Measurements from ENCODE around the gene HECTD1.
"Not testable (repeated sequence)": the region's sequence is repeated elsewhere in the genome, so short reads cannot be mapped to it uniquely, and the experiment has no call there.

The HECTD1 gene

DNA sequence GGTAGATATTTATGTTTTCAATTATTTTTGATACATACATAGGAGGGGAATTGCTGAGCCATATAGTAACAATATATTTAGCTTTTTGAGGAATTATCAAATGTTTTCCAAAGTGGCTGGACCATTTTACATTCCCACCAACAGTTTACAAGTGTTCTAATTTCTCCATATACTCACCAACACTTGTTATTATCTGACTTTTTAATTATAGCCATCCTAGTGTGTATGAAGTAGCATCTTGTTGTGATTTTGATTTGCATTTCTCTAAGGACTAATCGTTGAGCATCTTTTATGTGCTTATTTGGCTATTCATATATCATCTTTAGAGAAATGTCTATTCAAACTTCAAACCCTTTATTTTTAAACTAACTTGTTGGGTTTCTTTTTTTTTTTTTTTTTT is 17.2 kb upstream of the HECTD1 start:
- DNase-seq = no peak

DNA sequence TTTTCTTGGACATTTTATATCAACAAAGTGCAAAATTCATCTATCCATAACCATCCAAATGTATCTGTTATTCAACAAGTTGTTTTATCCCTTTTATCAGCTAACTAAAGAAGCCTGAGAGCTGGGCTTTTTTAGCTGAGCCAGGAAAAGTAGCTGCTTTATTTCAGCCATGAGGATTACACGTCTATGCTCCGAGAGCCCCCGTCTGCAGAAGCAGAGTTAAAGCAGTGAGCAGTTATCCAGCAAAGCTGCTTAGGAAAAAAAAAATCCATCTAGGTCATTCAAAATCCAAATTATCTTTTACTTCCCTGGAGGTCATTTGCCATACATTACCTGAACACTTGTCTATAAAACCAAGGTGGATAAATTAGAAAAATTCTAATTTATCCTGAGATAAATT is 15.7 kb upstream of the HECTD1 start:
- DNase-seq = no peak

GRCh38 chr14:31222834-31223233 is 15.2 kb upstream of the HECTD1 start:
- no peak for DNase-seq

GRCh38 chr14:31221266-31221665 is 13.7 kb upstream of the HECTD1 start:
- DNase-seq = no peak

GRCh38 chr14:31219169-31219568 is 11.6 kb upstream of the HECTD1 start:
- DNase-seq = no peak

DNA sequence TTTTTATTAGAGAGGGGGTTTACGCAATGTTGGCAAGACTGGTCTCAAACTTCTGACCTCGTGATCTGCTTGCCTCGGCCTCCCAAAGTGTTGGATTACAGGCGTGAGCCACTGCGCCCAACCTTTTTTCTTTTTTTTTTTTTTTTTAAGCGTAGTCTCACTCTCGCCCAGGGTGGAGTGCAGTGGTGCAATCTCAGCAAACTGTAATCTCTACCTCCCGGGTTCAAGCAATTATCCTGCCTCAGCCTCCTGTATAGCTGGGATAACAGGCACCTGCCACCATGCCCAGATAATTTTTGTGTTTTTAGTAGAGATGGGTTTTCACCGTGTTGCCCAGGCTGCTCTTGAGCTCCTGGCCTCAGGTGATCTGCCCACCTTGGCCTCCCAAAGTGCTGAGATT is 8.8 kb upstream of the HECTD1 start:
- no peak for DNase-seq

GRCh38 chr14:31212893-31213292 is 5.3 kb upstream of the HECTD1 start:
- no peak for DNase-seq

- no peak for DNase-seq
Observed at GRCh38 chr14:31209605-31210004, 2.0 kb upstream of the HECTD1 start.

DNA sequence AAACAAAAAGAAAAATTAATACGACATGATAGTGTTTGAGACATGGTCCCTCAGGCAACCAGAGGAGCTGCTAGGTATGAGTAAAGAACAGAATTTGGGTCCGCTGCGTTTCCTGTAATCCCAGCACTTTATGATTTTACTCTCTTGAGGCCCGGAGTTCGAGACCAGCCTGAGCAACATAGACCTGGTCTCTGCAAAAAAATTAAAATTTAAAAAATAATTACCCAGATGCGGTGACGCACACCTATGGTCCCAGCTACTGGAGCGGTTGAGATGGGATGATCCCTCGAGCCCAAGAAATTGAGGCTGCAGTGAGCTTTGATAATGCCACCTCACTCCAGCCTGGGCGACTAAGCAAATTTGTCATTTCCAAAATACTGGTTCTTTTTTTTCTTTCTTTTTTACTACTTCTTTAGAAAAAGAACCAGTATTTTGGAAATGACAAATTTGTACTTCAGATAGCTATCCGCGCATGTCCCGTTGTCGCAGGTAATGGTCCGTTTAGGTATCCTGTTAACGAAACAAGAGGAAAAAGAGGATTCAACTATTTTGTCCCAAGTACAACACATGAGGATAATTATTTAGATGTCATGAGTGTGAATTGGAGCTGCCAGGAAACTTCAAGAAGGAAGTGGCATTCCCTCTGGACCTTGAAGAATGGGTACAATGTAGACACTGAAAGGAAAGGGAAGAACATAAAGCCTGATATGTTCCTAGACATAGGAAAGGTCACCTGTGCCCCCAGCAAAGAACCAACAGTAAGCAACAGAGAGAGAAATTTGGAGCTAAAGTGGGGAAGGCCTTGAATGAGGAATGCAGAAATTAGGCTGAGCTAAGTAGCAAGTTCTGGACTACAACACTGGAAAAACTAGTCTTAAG is 1.2 kb upstream of the HECTD1 start:
- peak; percentile 56 for DNase-seq

DNA sequence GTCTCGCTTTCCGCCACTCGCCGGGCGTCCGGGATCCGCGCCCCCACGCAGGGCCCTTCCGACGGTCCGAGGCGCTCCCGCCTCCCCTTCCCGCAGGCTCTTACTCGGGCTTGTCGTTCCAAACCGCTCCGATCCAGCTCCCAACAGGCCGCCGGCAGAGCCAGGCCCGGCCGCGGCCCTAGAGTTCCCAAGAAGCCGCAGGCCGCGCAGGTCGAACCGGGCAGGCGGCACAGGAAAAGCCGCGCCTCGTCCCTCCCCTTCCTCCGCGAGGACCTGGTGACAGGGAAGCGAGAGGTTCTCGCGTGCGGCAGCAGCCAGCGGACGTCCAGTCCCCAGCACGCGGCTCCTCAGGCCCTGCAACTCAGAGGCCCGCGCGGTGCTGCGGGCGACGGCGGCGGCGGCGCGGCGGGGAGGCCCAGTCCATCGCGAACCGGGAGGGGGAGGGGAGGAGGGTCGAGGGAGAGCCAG is 272 bp downstream of the HECTD1 start:
- DNase-seq = no peak

- peak; percentile 77 for DNase-seq
Observed at GRCh38 chr14:31206536-31207286, 882 bp downstream of the HECTD1 start.

GRCh38 chr14:31205681-31206535 is 1.7 kb downstream of the HECTD1 start:
- no peak for DNase-seq

- DNase-seq = no peak
Observed at GRCh38 chr14:31204593-31205534, 2.7 kb downstream of the HECTD1 start.

GRCh38 chr14:31203899-31204592 is 3.5 kb downstream of the HECTD1 start:
- DNase-seq = not testable (repeated sequence)

- no peak for DNase-seq
Observed at GRCh38 chr14:31203414-31203742, 4.2 kb downstream of the HECTD1 start.

GRCh38 chr14:31201111-31201510 is 6.5 kb downstream of the HECTD1 start:
- DNase-seq = no peak

- DNase-seq = no peak
Observed at GRCh38 chr14:31200702-31200990, 6.9 kb downstream of the HECTD1 start.

GRCh38 chr14:31197671-31198070 is 9.9 kb downstream of the HECTD1 start:
- DNase-seq = no peak

DNA sequence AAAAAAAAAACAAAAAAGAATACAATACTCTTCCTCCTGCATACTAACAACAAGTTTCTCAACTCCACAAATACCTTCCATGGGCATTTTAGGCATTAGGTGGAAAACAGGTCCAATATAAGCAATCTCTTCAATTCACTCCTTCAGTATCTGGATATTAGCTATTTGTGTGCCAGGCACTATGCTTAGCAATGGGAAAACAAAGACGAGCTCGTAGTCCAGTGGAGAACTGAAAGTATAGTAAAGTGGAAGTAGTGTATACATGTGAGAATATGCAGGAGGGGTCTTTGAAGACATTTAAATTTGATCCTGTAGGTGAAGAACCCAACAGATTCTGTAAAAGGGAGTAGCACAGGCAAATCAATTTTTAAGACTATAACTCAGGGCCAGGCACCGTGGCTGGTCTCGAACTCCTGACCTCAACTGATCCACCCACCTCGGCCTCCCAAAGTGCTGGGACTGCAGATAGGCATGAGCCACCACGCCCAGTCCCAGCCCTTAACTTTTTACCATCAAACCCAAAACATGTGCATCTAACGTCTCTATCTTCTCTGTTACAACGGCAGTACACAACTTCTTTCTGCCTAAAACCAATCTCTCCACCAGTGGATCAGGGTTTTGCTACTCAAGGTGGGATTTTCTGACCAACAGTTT is 10.6 kb downstream of the HECTD1 start:
- DNase-seq = no peak

GRCh38 chr14:31194661-31195060 is 12.9 kb downstream of the HECTD1 start:
- no peak for DNase-seq

DNA sequence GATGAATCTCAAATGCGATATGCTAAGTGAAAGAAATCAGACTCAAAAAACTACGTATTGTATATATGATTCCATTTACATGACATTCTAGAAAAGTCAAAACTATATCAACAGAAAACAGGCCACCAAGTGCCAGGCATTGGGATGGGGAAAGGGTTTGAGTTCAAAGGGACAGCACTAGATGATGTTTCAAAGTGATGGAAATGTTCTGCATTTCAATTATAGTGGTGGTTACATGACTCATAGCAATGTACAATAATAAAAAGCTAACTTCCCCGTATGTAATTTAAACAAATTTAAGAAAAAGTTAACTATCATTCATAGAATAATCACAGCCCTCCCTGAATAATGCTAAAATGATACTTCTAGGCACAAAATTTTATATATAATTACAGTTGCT is 13.5 kb downstream of the HECTD1 start:
- no peak for DNase-seq
